Nephron (organoid): ENCODE measurements around the gene VSTM2L.

ENCODE experiments used
- H3K27ac Mint-ChIP-seq, 3 experiments: 2 replicates each; pipeline ENCODE4 v1.8.0; 2020; ENCODE audit warnings: mixed read lengths in 3 of 3, mild to moderate bottlenecking in 2 of 3, moderate library complexity in 1 of 3
- H3K27me3 Mint-ChIP-seq: 2 replicates; pipeline ENCODE4 v1.8.0; 2021; ENCODE audit warnings: low read depth, mild to moderate bottlenecking, moderate library complexity, mixed read lengths
- H3K36me3 Mint-ChIP-seq: 2 replicates; pipeline ENCODE4 v1.8.0; 2020; ENCODE audit warnings: low read depth, mixed read lengths
- H3K4me1 Mint-ChIP-seq: 2 replicates; pipeline ENCODE4 v1.8.0; 2020; ENCODE audit warnings: mixed read lengths
- H3K4me3 Mint-ChIP-seq, 3 experiments: 2 replicates each; pipeline ENCODE4 v1.8.0; 2020; ENCODE audit warnings: mild to moderate bottlenecking in 3 of 3, mixed read lengths in 3 of 3, moderate library complexity in 2 of 3
- H3K9me3 Mint-ChIP-seq: 2 replicates; pipeline ENCODE4 v1.8.0; 2020; ENCODE audit warnings: mixed read lengths
- CTCF ChIP-seq, 3 experiments: fragments of 200-600 bp; sonication (generic); IDR thresholded peaks; one replicate each; pipeline ENCODE4 v1.5.0; 2021; ENCODE audit warnings: antibody characterized with exemption in 3 of 3; ENCODE audit not compliant: unreplicated experiment in 3 of 3

Gene VSTM2L

DNA sequence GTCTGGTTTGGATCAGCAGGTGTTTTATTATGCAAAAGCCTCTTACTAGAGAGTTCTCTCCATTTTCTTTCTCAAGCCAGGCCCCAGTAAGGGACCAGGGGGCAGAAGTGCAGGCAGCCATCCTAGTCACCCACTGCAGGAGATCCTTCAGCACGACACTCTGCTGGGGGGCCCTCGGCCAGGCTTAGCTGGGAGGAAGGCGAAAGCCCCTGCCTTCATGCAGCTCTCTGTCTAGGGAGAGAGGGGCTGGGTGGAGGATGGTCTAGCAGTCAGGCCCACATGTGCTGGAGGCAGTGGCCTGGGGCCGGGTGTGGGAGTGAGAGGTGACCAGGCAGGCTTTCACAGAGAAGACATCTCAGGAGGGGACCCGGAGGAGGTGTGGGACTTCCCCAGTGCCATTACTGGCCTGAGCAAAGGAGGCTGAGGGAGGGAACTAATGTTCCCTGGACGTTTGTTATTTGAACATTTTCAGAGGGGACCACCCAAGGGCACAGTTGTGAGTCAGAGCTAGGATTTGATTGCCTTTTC, 33.5 kb upstream of the VSTM2L start:
- Mint-ChIP-seq H3K4me1 (peaks cover 35% of the 10 kb centered on the region), H3K36me3 (peaks cover 46% of the 10 kb centered on the region), H3K9me3 (no peaks in the 10 kb centered on the region), H3K27me3 (peaks cover 3% of the 10 kb centered on the region), H3K4me3 (no peak overlapping the region), H3K27ac (peak overlapping the region in 2 of 3 experiments; percentile 22 to 34)
- TF ChIP-seq CTCF (IDR thresholded peaks at IDR 0.05; ENCODE audit: unreplicated experiment in 3 of 3): no peak

GRCh38 chr20:37870294-37870693, 32.6 kb upstream of the VSTM2L start:
- Mint-ChIP-seq H3K4me1 (peaks cover 32% of the 10 kb centered on the region), H3K4me3 (no peak overlapping the region), H3K9me3 (no peaks in the 10 kb centered on the region), H3K27ac (no peak overlapping the region), H3K27me3 (peaks cover 4% of the 10 kb centered on the region), H3K36me3 (peaks cover 43% of the 10 kb centered on the region)
- TF ChIP-seq CTCF (IDR thresholded peaks at IDR 0.05; ENCODE audit: unreplicated experiment in 3 of 3): no peak

DNA sequence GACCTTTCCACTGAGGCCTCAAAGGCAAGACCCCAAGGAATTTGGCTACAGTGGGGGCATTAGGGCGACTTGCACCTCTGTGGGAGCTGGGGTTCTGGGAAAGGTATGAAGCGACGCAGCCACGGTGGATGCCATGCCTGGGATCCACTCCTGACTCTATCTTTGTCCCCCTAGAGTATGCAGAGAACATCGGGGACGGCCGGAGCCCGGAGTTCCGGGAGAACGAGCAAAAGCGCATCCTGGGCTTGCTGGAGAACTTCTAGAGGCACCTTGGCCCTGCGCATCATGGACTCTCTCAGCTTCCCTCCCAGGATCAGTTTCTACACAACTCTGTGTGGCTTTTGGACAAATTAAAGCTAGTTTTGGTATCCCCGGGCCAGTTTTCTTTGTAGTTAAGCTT, 31.2 kb upstream of the VSTM2L start:
- H3K27ac Mint-ChIP-seq: no peak overlapping the region
- TF ChIP-seq CTCF (IDR thresholded peaks at IDR 0.05; ENCODE audit: unreplicated experiment in 3 of 3): no peak
- peaks cover 43% of the 10 kb centered on the region for H3K36me3 Mint-ChIP-seq
- H3K4me1 Mint-ChIP-seq: peaks cover 27% of the 10 kb centered on the region
- no peak overlapping the region for H3K4me3 Mint-ChIP-seq
- H3K9me3 Mint-ChIP-seq: no peaks in the 10 kb centered on the region
- H3K27me3 Mint-ChIP-seq: peaks cover 7% of the 10 kb centered on the region

DNA sequence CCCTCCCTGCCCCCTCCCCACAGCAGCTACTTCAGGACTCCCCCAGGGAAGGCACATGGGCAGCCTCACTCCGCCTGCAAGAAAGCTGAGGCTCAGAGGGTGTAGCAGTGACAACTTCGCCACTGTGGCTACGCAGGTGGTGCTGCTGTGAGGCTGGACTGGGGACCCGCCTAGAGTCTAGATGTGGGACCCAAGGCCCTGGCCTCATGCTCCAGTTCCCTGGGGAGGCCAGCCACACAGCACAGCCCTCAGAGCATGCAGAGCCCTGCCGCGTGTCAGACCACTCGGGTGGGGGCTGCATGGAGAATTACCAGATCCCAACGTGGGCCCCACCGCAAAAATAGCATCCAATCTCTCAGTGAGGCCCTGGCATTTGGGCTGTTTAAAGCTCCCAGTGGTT, 30.8 kb upstream of the VSTM2L start:
- Mint-ChIP-seq H3K9me3 (no peaks in the 10 kb centered on the region), H3K27me3 (peaks cover 7% of the 10 kb centered on the region), H3K4me3 (no peak overlapping the region), H3K27ac (no peak overlapping the region), H3K4me1 (peaks cover 26% of the 10 kb centered on the region), H3K36me3 (peaks cover 41% of the 10 kb centered on the region)
- TF ChIP-seq CTCF (IDR thresholded peaks at IDR 0.05; ENCODE audit: unreplicated experiment in 3 of 3): no peak

DNA sequence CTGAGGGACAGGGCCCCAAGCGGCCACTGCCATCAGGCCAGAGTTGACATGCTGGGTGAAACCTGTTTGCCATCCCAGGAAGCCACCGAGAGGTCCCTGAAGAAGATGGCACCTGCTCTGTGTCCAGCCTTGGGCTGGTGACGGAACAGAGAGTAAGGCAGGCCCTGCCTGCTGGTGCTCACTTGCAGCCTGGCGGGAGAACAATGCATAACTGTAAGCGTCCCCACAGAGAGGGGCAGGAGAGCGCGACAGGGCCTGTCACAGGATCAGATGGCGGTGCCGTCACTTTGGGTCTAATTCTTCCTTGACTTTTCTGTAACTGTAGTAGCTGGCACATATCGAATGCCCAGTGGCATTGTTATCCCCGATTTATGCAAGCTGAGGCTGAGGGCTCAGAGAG, 29.0 kb upstream of the VSTM2L start:
- Mint-ChIP-seq H3K27me3 (peaks cover 13% of the 10 kb centered on the region), H3K9me3 (no peaks in the 10 kb centered on the region), H3K27ac (no peak overlapping the region), H3K36me3 (peaks cover 34% of the 10 kb centered on the region), H3K4me3 (no peak overlapping the region), H3K4me1 (peaks cover 28% of the 10 kb centered on the region)
- no peak for TF ChIP-seq CTCF (IDR thresholded peaks at IDR 0.05; ENCODE audit: unreplicated experiment in 3 of 3)

DNA sequence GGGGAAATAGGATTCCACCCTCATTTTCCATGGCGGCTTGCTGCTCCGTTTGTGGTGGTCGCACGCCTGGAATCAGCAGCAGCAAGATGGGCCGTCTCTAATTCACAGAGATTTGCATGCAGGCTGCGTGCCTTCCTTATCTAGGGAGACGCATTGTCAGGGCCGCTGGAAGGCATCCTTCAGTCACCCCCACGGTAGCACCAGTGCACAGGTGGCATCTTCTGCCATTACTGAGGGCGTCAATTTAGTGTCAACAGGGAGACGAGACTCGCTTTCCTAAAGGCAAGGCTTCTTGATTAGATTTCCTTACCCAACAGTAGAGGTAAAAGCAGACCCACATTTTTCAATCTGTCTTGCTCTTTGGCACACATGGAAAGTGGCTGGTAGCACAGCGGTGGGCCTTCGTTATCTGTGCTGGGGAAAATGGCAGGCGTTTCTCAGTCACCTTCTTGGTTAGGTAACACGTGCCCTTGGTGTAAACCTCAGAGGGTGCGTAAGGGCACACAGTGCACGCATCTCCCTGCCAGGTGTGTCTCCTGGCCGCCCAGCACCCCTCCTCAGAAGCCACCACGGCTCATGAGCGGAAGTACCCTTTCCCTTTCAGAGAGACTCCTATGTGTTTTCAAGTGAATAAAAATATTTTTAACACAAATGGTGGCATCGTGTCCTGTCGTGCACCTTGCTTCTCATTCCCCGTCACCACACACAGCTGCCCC, 27.3 kb upstream of the VSTM2L start:
- H3K27me3 Mint-ChIP-seq: peaks cover 13% of the 10 kb centered on the region
- no peak overlapping the region for H3K27ac Mint-ChIP-seq
- no peaks in the 10 kb centered on the region for H3K9me3 Mint-ChIP-seq
- peaks cover 20% of the 10 kb centered on the region for H3K36me3 Mint-ChIP-seq
- no peak for TF ChIP-seq CTCF (IDR thresholded peaks at IDR 0.05; ENCODE audit: unreplicated experiment in 3 of 3)
- H3K4me3 Mint-ChIP-seq: no peak overlapping the region
- peaks cover 17% of the 10 kb centered on the region for H3K4me1 Mint-ChIP-seq
